GM18507 (cell line): ENCODE measurements around the gene ERI3.
"Not testable (repeated sequence)": the region's sequence is repeated elsewhere in the genome, so short reads cannot be mapped to it uniquely, and the experiment has no call there.

Experiments used
- DNase-seq: peaks from one replicate; pipeline ENCODE4 v3.0.0; 2011; ENCODE audit warnings: low read depth; ENCODE audit not compliant: insufficient read length; ENCODE audit errors: extremely low spot score
- FAIRE-seq: peaks from 2 replicates; lab custom pipeline; 2011; peaks lifted over from hg19 to GRCh38; lab: Jason Lieb, UNC

Gene ERI3

DNA sequence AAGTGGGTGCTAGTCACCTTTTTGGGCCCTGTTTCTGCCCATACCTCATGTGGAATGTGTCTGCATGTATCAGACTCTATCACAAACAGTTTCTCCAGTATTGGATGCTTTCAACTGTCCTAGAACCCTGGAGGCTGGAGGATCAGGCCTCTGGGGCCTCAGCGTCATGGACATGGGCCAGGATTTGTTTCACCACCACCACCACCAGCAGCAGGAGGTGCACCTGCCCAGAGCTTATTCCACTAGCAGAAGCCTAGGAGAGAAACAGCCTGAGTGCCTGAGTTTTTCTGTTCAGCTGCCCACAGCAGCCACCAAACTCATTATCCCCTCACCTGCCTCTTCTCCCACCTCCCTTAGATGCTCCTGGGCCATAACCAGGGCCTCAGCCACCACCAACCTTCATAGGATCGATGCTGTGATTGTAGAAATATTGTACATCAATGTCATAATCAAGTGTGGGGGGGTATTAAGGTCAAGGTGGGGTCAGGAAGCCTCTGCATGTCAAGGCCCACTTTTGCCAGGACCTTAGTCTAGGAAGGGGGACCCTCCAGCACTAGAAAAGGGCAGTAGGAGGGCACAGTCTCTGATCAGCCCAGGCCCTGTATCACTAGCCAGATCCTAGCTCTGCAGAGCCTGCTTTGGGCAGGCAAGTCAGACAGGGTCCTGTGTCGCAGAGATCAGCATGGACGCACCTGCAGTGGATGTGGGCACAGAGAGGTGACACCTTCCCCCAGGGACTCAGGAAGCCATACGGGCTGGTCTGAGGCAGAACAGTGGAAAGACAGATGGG lies 132.5 kb downstream of the ERI3 start:
- FAIRE-seq (no peak), DNase-seq (no peak)

DNA sequence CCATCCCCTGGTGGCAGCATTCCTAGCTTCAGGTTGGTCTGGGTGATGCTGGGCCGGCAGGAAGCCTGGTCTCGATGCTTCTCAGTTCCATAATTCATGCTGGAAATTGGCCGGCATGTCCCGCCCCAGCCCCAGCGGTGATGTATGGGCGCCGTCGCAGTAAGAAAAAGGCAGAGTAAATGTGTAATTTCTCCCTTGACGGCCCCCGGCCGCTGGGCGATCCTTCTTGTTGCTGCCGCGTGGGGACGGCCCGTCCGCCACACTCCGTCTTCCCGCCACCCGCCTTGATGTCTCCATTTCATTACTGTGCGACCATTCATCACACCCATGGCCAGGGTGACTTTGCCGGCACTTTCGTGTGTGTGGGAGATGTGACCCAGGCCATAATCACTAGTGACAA lies 133.3 kb downstream of the ERI3 start:
- no peak for FAIRE-seq
- no peak for DNase-seq

DNA sequence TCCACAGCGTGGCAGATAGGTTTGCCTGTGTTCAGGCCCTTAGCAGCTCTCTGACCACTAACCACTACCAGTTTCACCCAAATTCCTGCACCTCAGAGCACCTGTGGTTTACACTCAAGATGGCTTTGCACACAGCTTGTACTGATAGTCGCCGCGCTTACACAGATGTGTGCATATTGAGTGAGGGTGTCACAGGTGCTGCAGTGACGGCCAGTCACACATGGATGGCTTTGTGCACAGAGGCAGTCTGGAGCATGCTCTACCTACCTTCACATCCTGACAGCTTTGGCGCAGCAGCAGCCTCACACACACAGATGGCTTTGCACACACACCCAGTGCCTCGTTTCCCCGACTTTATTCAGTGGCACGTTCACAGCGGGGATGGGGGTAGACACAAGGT lies 134.3 kb downstream of the ERI3 start:
- FAIRE-seq (no peak), DNase-seq (no peak)

DNA sequence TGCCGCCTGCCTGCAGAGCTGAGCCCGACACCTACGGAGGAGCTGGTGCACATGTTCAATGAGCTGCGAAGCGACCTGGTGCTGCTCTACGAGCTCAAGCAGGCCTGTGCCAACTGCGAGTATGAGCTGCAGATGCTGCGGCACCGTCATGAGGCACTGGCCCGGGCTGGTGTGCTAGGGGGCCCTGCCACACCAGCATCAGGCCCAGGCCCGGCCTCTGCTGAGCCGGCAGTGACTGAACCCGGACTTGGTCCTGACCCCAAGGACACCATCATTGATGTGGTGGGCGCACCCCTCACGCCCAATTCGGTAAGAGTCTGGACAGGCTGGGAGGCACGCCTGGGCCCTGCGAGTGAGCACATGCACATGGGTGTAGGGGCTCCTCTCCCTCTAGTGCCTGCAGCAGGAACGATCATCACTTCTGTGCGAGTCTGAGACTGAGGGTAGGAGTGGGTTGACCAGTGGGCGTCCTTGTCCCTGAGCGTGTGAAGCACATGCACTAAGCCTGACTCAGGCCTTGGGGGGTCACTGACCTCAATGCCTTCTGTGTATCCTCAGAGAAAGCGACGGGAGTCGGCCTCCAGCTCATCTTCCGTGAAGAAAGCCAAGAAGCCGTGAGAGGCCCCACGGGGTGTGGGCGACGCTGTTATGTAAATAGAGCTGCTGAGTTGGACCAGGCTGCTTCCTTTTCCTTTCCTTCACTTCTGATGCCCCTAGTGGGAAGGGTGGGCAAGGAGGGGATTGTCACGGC lies 134.9 kb downstream of the ERI3 start:
- no peak for DNase-seq
- FAIRE-seq, result no peak

DNA sequence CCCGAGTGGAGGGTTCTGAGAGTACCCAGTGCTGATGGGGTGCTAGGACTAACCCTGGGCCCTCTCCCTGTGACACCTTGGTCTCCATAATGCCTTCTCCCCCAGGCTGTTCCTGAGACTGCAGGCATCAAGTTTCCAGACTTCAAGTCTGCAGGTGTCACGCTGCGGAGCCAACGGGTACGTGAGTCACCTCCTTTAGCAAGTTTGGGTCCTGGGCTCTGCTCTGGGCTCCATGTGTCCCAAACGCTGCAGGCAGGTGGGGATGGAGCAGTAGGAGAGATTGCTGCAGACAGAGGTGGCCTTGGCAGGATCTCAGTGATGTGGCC lies 135.8 kb downstream of the ERI3 start:
- FAIRE-seq, result no peak

DNA sequence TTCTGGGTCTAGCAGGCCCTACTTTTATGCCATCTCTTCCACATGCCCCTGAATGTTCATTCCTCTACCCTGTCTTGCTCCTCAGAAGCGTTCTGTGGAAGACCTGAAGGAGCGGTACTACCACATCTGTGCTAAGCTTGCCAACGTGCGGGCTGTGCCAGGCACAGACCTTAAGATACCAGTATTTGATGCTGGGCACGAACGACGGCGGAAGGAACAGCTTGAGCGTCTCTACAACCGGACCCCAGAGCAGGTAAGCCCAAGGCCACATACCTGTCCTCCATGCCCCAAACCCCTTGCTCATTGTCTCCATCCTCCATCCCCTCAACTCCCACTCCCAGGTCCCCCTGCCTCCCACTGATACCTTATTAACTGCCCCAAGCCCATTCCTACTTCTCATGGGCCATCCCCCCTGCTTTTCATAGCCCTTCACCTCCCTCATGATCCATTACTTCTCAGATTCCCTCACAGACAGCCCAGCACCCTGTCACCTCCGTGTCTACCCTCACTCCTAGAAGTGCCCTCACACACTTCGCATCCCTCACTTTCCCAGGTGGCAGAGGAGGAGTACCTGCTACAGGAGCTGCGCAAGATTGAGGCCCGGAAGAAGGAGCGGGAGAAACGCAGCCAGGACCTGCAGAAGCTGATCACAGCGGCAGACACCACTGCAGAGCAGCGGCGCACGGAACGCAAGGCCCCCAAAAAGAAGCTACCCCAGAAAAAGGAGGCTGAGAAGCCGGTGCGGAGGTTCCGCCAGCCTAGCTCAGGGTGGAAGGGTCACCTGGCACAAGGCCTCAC lies 136.4 kb downstream of the ERI3 start:
- FAIRE-seq (no peak), DNase-seq (no peak)

More for the DNA sequence above, 135.8 kb downstream of the ERI3 start:
- no peak for DNase-seq

DNA sequence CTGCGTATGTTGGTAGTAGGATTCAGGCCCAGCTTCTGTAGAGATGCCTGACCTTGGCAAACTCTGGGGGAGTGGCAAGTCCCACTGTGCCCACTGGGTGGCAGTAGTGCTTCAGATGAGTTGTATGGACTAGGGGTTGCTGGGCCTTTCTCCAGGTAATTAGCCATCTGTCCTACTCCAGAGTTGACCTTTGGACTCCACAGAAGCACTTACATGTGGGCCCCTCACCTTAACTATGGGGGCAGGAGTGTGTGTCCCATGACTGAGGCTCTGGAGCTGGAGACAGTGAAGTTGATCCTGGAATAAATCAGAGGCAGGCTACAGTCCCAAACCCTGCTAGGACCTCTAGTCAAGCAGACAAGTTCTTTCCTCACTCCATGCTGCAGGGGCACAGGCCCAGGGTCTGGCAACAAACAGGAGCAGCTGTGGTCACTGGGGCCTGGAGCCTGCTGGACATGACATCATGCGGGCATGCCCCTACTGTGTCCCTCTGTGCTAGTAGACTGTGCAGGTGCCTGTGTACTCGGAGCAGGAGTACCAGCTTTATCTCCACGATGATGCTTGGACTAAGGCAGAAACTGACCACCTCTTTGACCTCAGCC lies 137.1 kb downstream of the ERI3 start:
- peak; percentile 32 for DNase-seq
- FAIRE-seq, result peak; percentile 73

DNA sequence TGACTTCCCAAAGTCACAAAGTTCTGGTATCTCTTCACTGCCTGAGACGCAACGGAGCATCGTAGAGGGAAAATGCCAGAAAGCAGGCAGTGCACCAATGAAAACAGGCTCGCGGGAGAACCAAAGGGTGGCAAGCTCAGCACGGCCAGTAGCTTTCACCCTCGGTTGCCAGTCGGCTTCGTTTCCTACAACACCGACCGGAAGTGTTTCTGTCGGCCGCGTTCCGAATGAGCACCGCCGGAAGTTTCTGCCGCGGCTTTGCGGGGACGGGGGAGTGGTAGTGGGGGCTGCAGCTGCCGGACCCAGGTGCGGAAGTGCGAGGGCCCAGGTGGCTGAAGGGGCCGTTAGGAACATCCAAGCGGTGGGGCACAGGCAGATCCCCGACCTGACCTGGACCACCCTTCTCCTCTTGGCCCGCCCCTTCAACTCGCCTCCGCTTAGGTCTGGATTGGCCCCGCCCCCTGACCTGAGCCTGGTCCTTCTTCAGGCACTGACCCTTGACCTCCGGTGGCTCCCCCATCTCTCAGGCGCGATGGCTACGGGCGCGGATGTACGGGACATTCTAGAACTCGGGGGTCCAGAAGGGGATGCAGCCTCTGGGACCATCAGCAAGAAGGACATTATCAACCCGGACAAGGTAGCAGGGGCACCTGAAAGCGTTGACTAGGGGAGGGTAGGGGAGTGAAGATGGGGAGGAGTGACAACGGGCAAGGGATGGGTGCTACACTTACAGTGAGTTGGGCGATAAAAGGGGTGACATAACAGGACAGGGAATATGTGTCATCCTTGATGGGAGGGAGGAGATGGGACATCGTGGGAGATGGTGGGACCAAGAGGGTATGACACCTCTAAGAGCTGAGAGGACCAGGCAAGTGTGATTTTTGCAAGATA lies 141.6 kb downstream of the ERI3 start, which contains the start of gene DMAP1:
TSS of gene DMAP1 (plus strand) at position 250 of the 891 bp plus-strand sequence. CDS start at position 533, 283 bp downstream.
- FAIRE-seq (peak; percentile 74), DNase-seq (peak; percentile 56)

DNA sequence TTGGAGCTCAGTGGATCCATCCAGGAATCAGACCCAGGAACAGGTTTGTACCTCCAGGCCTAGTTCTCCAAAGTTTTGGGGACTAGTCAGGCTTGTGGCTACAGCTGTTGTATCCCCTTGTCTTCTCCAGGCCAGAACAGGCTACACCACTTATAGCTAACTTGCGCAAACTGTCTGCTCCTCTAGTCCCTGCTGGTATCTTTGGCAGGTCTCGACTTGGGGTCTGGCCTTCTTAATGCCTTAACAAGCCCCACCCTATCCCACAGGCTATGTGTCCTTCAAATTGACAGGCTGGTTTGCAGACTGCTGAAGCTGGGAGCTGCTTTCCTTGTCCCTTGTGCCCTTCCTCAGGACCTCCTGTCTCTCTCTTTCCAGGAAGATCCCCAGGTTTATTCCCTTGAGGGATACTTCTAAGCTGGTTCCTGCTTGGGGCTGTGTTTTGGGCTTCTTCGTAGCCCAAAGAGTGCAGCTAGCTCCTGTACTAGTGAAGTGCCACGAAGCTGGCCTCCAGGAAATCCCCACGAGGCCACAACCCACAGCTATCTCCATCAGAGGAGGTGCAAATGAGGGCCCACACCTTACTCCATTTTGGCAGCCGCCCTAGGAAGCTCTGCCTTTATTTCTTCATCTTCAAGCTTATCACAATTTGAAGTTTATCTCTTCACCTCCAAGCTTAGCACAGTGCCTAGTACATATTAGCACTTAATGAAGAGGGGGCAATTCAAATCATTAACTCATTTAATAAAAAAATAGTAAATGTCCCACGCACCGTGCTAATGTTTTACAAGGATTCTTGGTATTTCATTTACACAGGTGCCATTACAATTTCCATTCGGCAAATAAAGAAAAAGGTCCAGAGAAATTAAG lies 142.5 kb downstream of the ERI3 start:
- no peak for FAIRE-seq

DNA sequence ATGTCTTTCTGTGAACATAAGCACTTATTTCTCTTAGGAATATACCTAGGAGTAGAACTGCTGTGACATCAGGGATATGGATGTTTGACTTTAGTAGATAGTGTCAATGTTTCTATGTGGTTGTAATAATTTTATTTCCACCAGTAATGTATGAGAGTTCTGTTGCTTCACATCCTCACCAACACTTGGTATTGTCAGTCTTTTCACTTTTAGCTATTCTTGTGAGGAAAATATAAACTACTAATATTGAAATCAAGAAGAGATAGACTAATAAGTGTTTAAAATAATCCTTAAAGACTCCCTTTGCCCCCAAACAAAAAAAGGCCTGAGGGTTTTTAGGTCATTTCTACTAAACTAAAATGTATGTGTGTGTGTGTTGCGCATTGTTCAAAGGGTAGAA lies 144.5 kb downstream of the ERI3 start:
- FAIRE-seq (no peak), DNase-seq (no peak)

More for the DNA sequence above, 142.5 kb downstream of the ERI3 start:
- no peak for DNase-seq

DNA sequence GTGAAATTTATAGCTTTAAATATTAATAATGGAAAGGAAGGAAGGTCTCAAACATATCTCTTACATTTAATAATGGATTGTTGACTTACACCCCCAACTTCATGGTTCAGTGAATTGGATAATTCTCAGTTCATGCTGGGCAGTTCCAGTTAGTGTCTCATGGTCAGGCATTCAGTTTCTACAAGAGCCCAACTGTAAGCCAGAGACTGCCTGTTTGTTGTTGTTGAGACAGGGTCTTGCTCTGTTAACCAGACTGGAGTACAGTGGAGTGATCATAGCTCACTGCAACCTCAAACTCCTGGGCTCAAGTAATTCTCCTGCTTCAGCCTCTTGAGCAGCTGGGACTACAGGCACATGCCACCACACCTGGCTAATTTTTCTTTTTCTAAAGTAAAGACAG lies 146.8 kb downstream of the ERI3 start:
- DNase-seq (no peak), FAIRE-seq (no peak)

DNA sequence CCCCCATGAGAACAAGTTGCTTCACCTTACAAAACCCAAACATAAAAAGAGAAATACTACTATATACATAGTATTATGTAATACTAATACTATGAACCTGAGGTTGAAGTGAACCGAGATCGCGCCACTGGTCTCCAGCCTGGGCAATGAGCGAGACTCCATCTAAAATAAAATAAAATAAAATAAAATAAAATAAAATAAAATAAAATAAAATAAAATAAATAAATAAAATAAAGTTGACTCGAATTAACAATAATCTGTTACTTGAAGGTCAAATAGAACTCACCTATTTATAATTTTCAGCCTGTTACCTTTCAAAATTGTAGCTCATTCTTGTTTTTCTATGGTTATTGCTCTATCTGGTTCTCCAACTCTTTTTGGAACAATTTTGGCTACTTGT lies 148.5 kb downstream of the ERI3 start:
- FAIRE-seq, result not testable (repeated sequence)

DNA sequence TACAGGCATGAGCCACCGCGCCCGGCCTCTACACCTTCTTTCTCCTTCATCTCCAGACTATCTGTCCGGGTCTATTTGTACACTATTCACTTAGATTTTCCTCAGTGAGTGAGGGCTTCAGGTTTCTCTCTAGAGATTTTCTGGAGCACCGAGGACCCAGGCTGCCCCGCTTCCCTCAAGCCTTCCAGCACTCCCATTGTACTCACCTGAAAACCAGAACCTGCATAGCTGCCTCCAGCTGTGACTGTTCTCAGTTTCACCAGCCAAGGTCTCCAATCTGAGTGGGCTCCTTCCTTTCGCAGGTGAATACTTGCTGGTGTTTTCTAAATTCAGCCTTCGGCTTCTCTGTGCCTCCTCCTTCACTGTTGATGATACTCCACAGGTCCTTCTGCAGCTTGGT lies 154.7 kb downstream of the ERI3 start:
- no peak for FAIRE-seq
- DNase-seq, result no peak

More for the DNA sequence above, 148.5 kb downstream of the ERI3 start:
- DNase-seq, result not testable (repeated sequence)

DNA sequence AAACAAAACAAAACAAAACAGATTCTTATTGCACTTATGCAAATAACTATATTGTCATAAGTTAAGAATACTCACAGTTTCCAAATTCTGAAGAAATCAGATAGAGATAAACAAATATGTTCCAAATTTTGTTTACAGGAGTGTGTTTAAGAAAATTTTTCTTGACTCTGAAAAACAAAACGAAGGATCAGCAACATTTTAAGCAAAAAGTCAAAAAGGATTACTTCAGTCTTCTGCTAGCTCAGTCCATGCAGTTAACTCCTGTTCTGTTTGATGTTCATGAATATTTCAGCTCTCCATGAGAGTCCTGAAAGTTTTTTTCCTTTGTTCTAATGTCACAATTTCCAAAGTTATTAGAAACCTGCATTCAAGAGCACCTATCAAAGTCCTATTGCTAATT lies 180.4 kb downstream of the ERI3 start:
- DNase-seq (no peak), FAIRE-seq (no peak)
